OCI-LY1 (cell line): ENCODE results near the gene TGFBR2.

Experiments
- EZH2 ChIP-seq: fragments of 200-600 bp; sonication (generic), shearing (Covaris generic); IDR thresholded peaks from 2 replicates; pipeline ENCODE4 v1.8.0; 2017; ENCODE audit warnings: borderline replicate concordance, mixed run types, mild to moderate bottlenecking, antibody characterized with exemption, low read length, moderate library complexity, mixed read lengths
- TF ChIP-seq, protein P1 (sequence below): fragments of 200-600 bp; sonication (generic), shearing (Covaris generic); IDR thresholded peaks from 2 replicates; pipeline ENCODE4 v1.5.1; 2017; ENCODE audit warnings: mild to moderate bottlenecking, antibody characterized with exemption, low read length, moderate library complexity, mixed read lengths

- TF ChIP-seq, protein P1, sequence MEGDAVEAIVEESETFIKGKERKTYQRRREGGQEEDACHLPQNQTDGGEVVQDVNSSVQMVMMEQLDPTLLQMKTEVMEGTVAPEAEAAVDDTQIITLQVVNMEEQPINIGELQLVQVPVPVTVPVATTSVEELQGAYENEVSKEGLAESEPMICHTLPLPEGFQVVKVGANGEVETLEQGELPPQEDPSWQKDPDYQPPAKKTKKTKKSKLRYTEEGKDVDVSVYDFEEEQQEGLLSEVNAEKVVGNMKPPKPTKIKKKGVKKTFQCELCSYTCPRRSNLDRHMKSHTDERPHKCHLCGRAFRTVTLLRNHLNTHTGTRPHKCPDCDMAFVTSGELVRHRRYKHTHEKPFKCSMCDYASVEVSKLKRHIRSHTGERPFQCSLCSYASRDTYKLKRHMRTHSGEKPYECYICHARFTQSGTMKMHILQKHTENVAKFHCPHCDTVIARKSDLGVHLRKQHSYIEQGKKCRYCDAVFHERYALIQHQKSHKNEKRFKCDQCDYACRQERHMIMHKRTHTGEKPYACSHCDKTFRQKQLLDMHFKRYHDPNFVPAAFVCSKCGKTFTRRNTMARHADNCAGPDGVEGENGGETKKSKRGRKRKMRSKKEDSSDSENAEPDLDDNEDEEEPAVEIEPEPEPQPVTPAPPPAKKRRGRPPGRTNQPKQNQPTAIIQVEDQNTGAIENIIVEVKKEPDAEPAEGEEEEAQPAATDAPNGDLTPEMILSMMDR: no peak
- no peak for TF ChIP-seq EZH2
Observed at GRCh38 chr3:30729936-30730335, 123.5 kb downstream of the TGFBR2 start.
